Peyer's patch (tissue), 4 donors: Measurements from ENCODE around the gene SULF2.

Source experiments
- POLR2A ChIP-seq, 2 donors: fragments of 450-650 bp; IDR thresholded peaks; one replicate each; pipeline ENCODE4 v1.5.1; 2017; ENCODE audit warnings: antibody characterized with exemption in 2 of 2, mild to moderate bottlenecking in 2 of 2, moderate library complexity in 2 of 2
- TF ChIP-seq, protein P1 (sequence below), 6 experiments: fragments of 450-650 bp in 4 of 6; fragments of 200-600 bp in 2 of 6; sonication (generic) in 1 of 6; IDR thresholded peaks; one replicate each; pipeline ENCODE4 v1.5.1; 2017 to 2019; ENCODE audit warnings: antibody characterized with exemption in 6 of 6, mild to moderate bottlenecking in 3 of 6, moderate library complexity in 1 of 6

- TF ChIP-seq, protein P1, sequence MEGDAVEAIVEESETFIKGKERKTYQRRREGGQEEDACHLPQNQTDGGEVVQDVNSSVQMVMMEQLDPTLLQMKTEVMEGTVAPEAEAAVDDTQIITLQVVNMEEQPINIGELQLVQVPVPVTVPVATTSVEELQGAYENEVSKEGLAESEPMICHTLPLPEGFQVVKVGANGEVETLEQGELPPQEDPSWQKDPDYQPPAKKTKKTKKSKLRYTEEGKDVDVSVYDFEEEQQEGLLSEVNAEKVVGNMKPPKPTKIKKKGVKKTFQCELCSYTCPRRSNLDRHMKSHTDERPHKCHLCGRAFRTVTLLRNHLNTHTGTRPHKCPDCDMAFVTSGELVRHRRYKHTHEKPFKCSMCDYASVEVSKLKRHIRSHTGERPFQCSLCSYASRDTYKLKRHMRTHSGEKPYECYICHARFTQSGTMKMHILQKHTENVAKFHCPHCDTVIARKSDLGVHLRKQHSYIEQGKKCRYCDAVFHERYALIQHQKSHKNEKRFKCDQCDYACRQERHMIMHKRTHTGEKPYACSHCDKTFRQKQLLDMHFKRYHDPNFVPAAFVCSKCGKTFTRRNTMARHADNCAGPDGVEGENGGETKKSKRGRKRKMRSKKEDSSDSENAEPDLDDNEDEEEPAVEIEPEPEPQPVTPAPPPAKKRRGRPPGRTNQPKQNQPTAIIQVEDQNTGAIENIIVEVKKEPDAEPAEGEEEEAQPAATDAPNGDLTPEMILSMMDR (IDR thresholded peaks at IDR 0.05) = no peak
- TF ChIP-seq POLR2A (IDR thresholded peaks at IDR 0.05) = no peak
These were observed 150.0 kb downstream of the SULF2 start for GRCh38 chr20:47635256-47635655.
